GM18873 (cell line): ENCODE measurements around the gene OR4A47.
"Not testable (repeated sequence)": the region's sequence is repeated elsewhere in the genome, so short reads cannot be mapped to it uniquely, and the experiment has no call there.

Experiments used
- ATAC-seq: cut with Tn5 transposase; IDR thresholded peaks from one replicate; pipeline ENCODE4 v1.9.1; 2021; ENCODE audit warnings: mild to moderate bottlenecking, moderate library complexity, moderate number of reproducible peaks; ENCODE audit not compliant: unreplicated experiment, low FRiP score

Gene OR4A47, protein sequence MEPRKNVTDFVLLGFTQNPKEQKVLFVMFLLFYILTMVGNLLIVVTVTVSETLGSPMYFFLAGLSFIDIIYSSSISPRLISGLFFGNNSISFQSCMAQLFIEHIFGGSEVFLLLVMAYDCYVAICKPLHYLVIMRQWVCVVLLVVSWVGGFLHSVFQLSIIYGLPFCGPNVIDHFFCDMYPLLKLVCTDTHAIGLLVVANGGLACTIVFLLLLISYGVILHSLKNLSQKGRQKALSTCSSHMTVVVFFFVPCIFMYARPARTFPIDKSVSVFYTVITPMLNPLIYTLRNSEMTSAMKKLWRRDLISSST

GRCh38 chr11:48488493-48488892, at the start of gene OR4A47:
TSS of gene OR4A47 (plus strand) at chr11:48488793. CDS start at chr11:48488793, 0 bp downstream.
- ATAC-seq = not testable (repeated sequence)

DNA sequence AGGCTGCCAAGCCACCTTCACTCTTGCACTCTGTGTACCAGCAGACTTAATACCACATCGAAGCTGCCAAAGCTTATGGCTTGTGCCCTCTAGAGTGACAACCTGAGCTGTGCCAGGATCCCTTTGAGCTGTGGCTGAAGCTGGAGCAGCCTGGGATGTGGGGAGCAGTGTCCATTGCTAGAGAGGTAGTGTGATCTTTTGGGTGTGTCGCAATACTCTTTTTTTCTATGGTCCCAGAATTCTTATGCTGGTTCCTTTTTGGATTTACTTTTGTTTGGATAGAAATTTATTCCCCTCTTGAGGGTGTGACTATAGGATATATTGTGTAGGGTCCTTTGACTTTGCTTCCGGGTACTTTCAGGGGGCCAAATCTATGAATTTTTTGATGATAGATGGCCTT, 32.7 kb upstream of the OR4A47 start:
- not testable (repeated sequence) for ATAC-seq

DNA sequence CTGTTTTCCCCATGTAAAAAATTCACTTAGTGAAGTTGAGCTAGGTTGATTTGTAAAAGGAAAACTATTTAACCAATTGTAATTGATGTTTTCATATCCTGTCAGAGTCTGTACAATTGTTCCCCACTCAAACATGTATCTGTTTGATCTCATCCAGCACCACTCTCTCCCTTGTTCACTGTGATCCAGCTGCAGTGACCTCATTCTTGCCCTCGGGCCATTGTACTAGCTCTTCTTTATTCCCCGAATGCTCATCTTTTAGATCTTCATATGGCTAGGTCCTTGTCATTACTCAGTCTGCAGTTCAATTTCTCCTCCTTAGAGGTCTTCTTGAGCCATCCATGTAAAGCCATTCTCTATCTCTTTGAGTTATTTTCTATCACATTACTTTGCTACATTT, 14.6 kb upstream of the OR4A47 start:
- ATAC-seq = not testable (repeated sequence)

DNA sequence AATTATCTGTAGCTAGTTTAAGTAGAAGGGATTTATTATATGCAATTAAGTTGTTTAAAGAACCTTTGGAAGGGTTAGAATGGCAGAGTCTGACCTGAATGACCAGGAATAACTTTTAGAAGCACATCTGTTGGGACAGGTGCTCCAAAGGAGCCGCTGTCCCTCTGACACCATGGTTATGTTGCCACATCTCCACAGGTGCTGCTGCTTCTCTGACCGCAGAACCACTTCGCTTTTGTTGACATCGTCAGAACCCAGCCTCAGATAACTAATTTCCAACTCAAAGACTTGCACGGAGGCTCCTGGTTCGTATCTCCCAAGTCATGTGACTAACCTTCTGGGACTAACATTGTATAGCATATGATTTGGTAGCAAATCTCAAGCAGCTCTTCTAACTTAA, 13.9 kb upstream of the OR4A47 start:
- ATAC-seq = not testable (repeated sequence)

DNA sequence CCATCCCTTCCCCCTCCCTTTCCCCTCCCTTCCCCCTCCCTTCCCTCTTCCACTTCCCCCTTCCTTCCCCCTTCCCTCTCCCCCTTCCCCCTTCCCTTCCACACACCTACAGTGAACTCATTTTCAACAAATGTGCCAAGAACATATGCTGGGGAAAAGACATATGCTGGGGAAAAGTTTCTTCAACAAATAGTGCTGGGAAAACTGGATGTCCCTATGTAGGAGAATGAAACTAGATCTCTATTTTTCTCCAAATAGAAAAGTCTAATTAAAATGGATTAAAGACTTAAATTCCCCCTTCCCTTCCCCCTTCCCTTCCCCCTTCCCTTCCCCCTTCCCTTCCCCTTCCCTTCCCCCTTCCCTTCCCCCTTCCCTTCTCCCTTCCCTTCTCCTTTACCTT, 17.6 kb downstream of the OR4A47 start:
- ATAC-seq = not testable (repeated sequence)

DNA sequence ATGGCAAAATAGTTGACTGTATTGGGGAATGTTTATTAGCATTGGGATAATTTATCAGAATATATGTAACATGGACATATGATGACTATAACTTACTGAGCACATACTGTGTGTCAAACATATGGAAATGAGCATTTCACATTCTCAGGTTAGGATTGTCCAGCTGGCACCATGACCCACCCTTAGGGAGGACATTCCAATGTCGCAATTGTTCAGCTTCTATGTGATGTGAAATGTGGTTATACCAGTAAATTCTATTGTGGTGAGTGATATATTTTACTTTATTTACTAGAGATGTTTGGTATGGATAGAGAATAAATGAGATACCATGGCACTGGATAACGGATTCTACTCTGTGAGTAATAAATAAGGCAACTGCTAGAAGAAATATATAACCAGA, 50.4 kb downstream of the OR4A47 start:
- no peak for ATAC-seq
